Activated CD8-positive, alpha-beta T cell treated with anti-CD3 and anti-CD28 coated beads for 36 hours (primary cell): Measurements from ENCODE around the gene TRIM14. TPM values are rescaled to one million over a fixed set of nuclear protein-coding genes. Genes with fewer than 3 reads are reported as not detected.

Experiments used
- ATAC-seq: fragments of 200-7000 bp; cut with Tn5 transposase; one replicate; pipeline ENCODE4 v1.10.0; 2021; ENCODE audit warnings: mild to moderate bottlenecking, moderate library complexity
- CTCF ChIA-PET: fragments of 350-600 bp; sonication (Branson Sonifier 250); formaldehyde crosslinking; loops from one replicate; lab custom pipeline; 2021; ENCODE audit warnings: antibody characterized with exemption; lab: Charles Lee
- POLR2A ChIA-PET: fragments of 350-600 bp; sonication (Branson Sonifier 250); formaldehyde crosslinking; loops from one replicate; lab custom pipeline; 2021; ENCODE audit warnings: antibody characterized with exemption; lab: Charles Lee
- DNase-seq: peaks from one replicate; pipeline ENCODE4 v3.0.0-alpha.2; 2020
- H3K27ac Mint-ChIP-seq: one replicate; pipeline ENCODE4 v1.8.0; 2021; ENCODE audit warnings: mild to moderate bottlenecking, mixed read lengths
- H3K27me3 Mint-ChIP-seq: one replicate; pipeline ENCODE4 v1.8.0; 2021; ENCODE audit warnings: mixed read lengths
- H3K36me3 Mint-ChIP-seq: one replicate; pipeline ENCODE4 v1.8.0; 2021; ENCODE audit warnings: low read depth, mixed read lengths
- H3K4me1 Mint-ChIP-seq: one replicate; pipeline ENCODE4 v1.8.0; 2021; ENCODE audit warnings: low read depth, mixed read lengths
- H3K4me3 Mint-ChIP-seq: one replicate; pipeline ENCODE4 v1.8.0; 2021; ENCODE audit warnings: mild to moderate bottlenecking, moderate library complexity, mixed read lengths
- H3K9me3 Mint-ChIP-seq: one replicate; pipeline ENCODE4 v1.8.0; 2021; ENCODE audit warnings: mixed read lengths
- CTCF ChIP-seq: fragments of 200-600 bp; IDR thresholded peaks from one replicate; pipeline ENCODE4 v1.8.0; 2022; ENCODE audit warnings: antibody characterized with exemption, mild to moderate bottlenecking
- intact Hi-C: fragments of 100-400 bp; cut with micrococcal nuclease; formaldehyde crosslinking; loops from one replicate; pipeline ENCODE4 v1.10.0; 2022
- total RNA-seq, 2 experiments: library from RNA; stranded (reverse); gene quantifications; one replicate each; pipeline ENCODE4 v1.2.3, GENCODE V29; 2021

Gene TRIM14
- total RNA-seq, 2 experiments from 2014 or later: 39.6 to 41.8 TPM

GRCh38 chr9:98148486-98148885 is 29.5 kb upstream of the TRIM14 start:
- ATAC-seq (no peak), DNase-seq (no peak)
- no peak for TF ChIP-seq CTCF
- peaks cover 1% of the 10 kb centered on the region for H3K36me3 Mint-ChIP-seq
- no peaks in the 10 kb centered on the region for H3K4me1 Mint-ChIP-seq
- CTCF ChIA-PET: no interaction called here
- H3K27me3 Mint-ChIP-seq: no peaks in the 10 kb centered on the region
- POLR2A ChIA-PET: no interaction called here
- intact Hi-C loops: no loop called here
- H3K27ac Mint-ChIP-seq: no peak overlapping the region
- H3K4me3 Mint-ChIP-seq: no peak overlapping the region
- H3K9me3 Mint-ChIP-seq: no peaks in the 10 kb centered on the region

DNA sequence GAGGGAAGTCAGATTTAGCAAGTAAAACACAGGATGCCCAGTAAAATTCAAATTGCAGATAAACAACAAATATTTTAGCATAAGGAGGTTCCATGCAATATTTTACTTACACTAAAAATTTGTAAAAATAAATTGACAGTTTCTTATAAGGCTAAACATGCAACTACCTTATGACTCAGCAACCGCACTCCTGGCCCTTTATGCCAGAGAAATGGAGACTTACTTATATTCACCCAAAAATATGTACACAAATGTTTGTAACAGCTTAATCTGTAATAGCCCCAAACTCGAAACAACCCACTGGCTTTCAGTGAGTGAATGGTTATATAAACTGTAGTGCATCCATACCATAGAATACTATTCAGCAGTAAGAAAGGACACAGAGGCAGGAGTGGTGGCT is 28.6 kb upstream of the TRIM14 start:
- H3K4me1 Mint-ChIP-seq: no peaks in the 10 kb centered on the region
- POLR2A ChIA-PET: no interaction called here
- intact Hi-C loops: no loop called here

GRCh38 chr9:98146101-98146991 is 27.3 kb upstream of the TRIM14 start:
- H3K27me3 Mint-ChIP-seq: no peaks in the 10 kb centered on the region
- ATAC-seq: no peak
- intact Hi-C loops: no loop called here
- no peak for TF ChIP-seq CTCF
- H3K9me3 Mint-ChIP-seq: no peaks in the 10 kb centered on the region
- no peak overlapping the region for H3K27ac Mint-ChIP-seq
- H3K4me3 Mint-ChIP-seq: no peak overlapping the region
- H3K4me1 Mint-ChIP-seq: no peaks in the 10 kb centered on the region
- no peaks in the 10 kb centered on the region for H3K36me3 Mint-ChIP-seq
- POLR2A ChIA-PET: no interaction called here
- CTCF ChIA-PET: interaction anchor here (0.6 kb wide), 1 partner anchor 13 kb away, joined by 5 read pairs; no protein-coding TSS in a partner anchor
- DNase-seq: no peak

More for the DNA sequence above, 28.6 kb upstream of the TRIM14 start:
- Mint-ChIP-seq H3K27ac (no peak overlapping the region), H3K36me3 (peaks cover 1% of the 10 kb centered on the region), H3K4me3 (no peak overlapping the region), H3K27me3 (no peaks in the 10 kb centered on the region), H3K9me3 (no peaks in the 10 kb centered on the region)
- no peak for TF ChIP-seq CTCF
- no peak for DNase-seq
- no peak for ATAC-seq
- CTCF ChIA-PET: no interaction called here

GRCh38 chr9:98144631-98145030 is 25.6 kb upstream of the TRIM14 start:
- intact Hi-C loops: no loop called here
- no peak overlapping the region for H3K4me3 Mint-ChIP-seq
- no peaks in the 10 kb centered on the region for H3K36me3 Mint-ChIP-seq
- no peaks in the 10 kb centered on the region for H3K27me3 Mint-ChIP-seq
- CTCF ChIA-PET: interaction anchor here (1.0 to 1.6 kb wide), 2 partner anchors 27 to 60 kb away, joined by 3 read pairs; no protein-coding TSS in a partner anchor
- ATAC-seq: no peak
- DNase-seq: no peak
- TF ChIP-seq CTCF: no peak
- H3K4me1 Mint-ChIP-seq: no peaks in the 10 kb centered on the region
- H3K9me3 Mint-ChIP-seq: no peaks in the 10 kb centered on the region
- no peak overlapping the region for H3K27ac Mint-ChIP-seq
- POLR2A ChIA-PET: no interaction called here

DNA sequence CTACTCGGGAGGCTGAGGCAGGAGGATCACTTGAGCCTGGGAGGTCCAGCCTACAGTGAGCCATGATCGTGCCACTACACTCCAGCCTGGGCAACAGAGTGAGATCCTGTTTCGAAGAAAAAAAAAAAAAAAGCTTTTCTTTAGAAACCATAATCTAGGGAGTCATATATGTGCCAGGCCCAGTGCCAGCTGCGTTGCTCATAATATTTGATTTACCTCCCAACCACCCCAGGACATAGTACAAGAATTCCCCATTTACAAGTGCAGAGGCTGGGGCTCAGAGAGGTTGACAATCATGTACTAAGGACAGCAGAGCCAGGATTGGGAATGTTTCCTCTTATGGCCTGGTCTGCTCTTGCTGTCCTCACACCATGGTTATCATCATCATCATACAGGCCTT is 25.1 kb upstream of the TRIM14 start:
- ATAC-seq (no peak), DNase-seq (no peak)
- intact Hi-C loops: no loop called here
- TF ChIP-seq CTCF: no peak
- H3K36me3 Mint-ChIP-seq: no peaks in the 10 kb centered on the region
- no peak overlapping the region for H3K27ac Mint-ChIP-seq
- POLR2A ChIA-PET: no interaction called here
- H3K9me3 Mint-ChIP-seq: no peaks in the 10 kb centered on the region
- CTCF ChIA-PET: interaction anchor here (1.0 to 1.6 kb wide), 2 partner anchors 26 to 61 kb away, joined by 3 read pairs; no protein-coding TSS in a partner anchor
- no peak overlapping the region for H3K4me3 Mint-ChIP-seq
- no peaks in the 10 kb centered on the region for H3K27me3 Mint-ChIP-seq
- no peaks in the 10 kb centered on the region for H3K4me1 Mint-ChIP-seq
